Neural progenitor cell (in vitro differentiated cells): ENCODE data around the gene TXNDC15. TPM values are rescaled to one million over a fixed set of nuclear protein-coding genes. Genes with fewer than 3 reads are reported as not detected.
"Not testable (repeated sequence)": the region's sequence is repeated elsewhere in the genome, so short reads cannot be mapped to it uniquely, and the experiment has no call there.

Experiments
- DNase-seq: peaks from one replicate; pipeline ENCODE4 v3.0.0-alpha.2; 2016; ENCODE audit warnings: low spot score
- H2AFZ ChIP-seq: fragments of 200-600 bp; sonication (generic); replicated peaks from 2 replicates; pipeline ENCODE4 v1.6.1; 2016; ENCODE audit warnings: antibody characterized with exemption
- H3F3A ChIP-seq: fragments of 200-600 bp; sonication (generic); 2 replicates; pipeline ENCODE4 v1.6.1; 2016; ENCODE audit warnings: antibody characterized with exemption, low read depth
- H3K27ac ChIP-seq: fragments of 200-600 bp; sonication (generic); 2 replicates; pipeline ENCODE4 v1.5.1; 2016; ENCODE audit warnings: mild to moderate bottlenecking
- H3K27me3 ChIP-seq: fragments of 200-600 bp; sonication (generic); 2 replicates; pipeline ENCODE4 v1.6.1; 2016; ENCODE audit warnings: mild to moderate bottlenecking, moderate library complexity
- H3K36me3 ChIP-seq: fragments of 200-600 bp; sonication (generic); 2 replicates; pipeline ENCODE4 v1.5.1; 2016
- H3K4me1 ChIP-seq: fragments of 200-600 bp; sonication (generic); 2 replicates; pipeline ENCODE4 v1.6.1; 2016; ENCODE audit warnings: mixed run types
- H3K4me2 ChIP-seq: fragments of 200-600 bp; sonication (generic); 2 replicates; pipeline ENCODE4 v1.6.1; 2016
- H3K4me3 ChIP-seq: fragments of 200-600 bp; sonication (generic); 2 replicates; pipeline ENCODE4 v1.5.1; 2016
- H3K79me2 ChIP-seq: fragments of 200-600 bp; sonication (generic); 2 replicates; pipeline ENCODE4 v1.6.1; 2016; ENCODE audit warnings: low read depth
- H3K9ac ChIP-seq: fragments of 200-600 bp; sonication (generic); 2 replicates; pipeline ENCODE4 v1.6.1; 2016
- H3K9me3 ChIP-seq: fragments of 200-600 bp; sonication (generic); 2 replicates; pipeline ENCODE4 v1.5.1; 2016; ENCODE audit warnings: low read depth
- H4K20me1 ChIP-seq: fragments of 200-600 bp; sonication (generic); 2 replicates; pipeline ENCODE4 v1.6.1; 2016; ENCODE audit warnings: low read depth
- H3K27ac Mint-ChIP-seq: 3 replicates; pipeline ENCODE4 v1.8.0; 2021; ENCODE audit warnings: mixed read lengths
- H3K27me3 Mint-ChIP-seq: 2 replicates; pipeline ENCODE4 v1.8.0; 2022; ENCODE audit warnings: low read depth, mild to moderate bottlenecking, inconsistent platforms, moderate library complexity, mixed read lengths; ENCODE audit not compliant: insufficient read depth
- H3K36me3 Mint-ChIP-seq: 3 replicates; pipeline ENCODE4 v1.8.0; 2021; ENCODE audit warnings: mixed read lengths
- H3K4me1 Mint-ChIP-seq: 3 replicates; pipeline ENCODE4 v1.8.0; 2021; ENCODE audit warnings: mixed read lengths
- H3K4me3 Mint-ChIP-seq: 3 replicates; pipeline ENCODE4 v1.8.0; 2021; ENCODE audit warnings: mild to moderate bottlenecking, moderate library complexity, mixed read lengths
- H3K9me3 Mint-ChIP-seq: 3 replicates; pipeline ENCODE4 v1.8.0; 2020; ENCODE audit warnings: mixed read lengths
- EZH2 ChIP-seq: fragments of 200-600 bp; sonication (generic); IDR thresholded peaks from 2 replicates; pipeline ENCODE4 v1.6.1; 2017; ENCODE audit warnings: antibody characterized with exemption, mild to moderate bottlenecking, moderate library complexity
- EZH2phosphoT487 ChIP-seq: fragments of 200-600 bp; sonication (generic); IDR thresholded peaks from 2 replicates; pipeline ENCODE4 v1.6.1; 2017; ENCODE audit warnings: antibody characterized with exemption
- total RNA-seq: library from RNA; depleted of rRNA; stranded (reverse); fragments of >200 nt; gene quantifications from 2 replicates; pipeline ENCODE4 v1.2.3, GENCODE V29; 2015; ENCODE audit warnings: low replicate concordance
- TF ChIP-seq, protein P1 (sequence below): fragments of 200-600 bp; sonication (generic); IDR thresholded peaks from 2 replicates; pipeline ENCODE4 v1.5.1; 2017; ENCODE audit warnings: antibody characterized with exemption, mild to moderate bottlenecking

Gene TXNDC15
- total RNA-seq, 1 donor from 2014 or later = 36.6 TPM

DNA sequence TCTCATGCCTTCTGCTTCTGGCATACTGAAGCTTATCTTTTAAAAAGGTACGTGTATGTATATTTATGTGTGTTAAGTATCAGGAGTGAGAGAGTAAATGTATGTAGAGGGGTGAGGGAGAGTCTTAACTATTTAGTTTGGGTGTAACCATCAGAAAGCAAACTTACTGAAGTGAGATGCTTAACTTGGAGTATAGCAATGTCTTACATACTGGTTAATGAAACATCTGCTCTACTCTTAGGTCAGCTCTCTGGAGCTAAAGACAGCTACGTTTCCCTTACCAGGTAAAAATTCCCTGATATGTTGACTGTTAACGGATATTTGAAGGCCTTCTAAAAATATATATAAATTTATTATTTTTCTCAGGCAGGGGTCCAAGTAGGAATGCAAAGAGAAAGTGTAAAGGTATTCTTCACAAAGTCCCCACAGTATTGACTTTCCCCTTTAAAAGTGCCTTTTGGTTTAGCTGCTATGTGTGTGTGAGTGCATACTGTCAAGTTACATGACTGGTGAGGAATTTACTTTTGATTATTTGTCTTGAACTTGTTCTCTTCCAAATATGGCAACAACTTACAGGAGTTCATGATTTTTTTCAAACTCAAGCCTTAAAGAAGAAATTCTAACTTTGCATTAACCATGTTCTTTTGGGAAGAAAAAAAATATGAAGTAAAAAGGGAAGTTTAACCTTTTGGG is 40.7 kb upstream of the TXNDC15 start:
- Histone ChIP-seq H3K27me3 (no peaks in the 10 kb centered on the region), H3K79me2 (no peaks in the 10 kb centered on the region), H2AFZ (no peak overlapping the region), H3K27ac (no peak overlapping the region), H3K4me1 (no peaks in the 10 kb centered on the region), H3K36me3 (peaks cover 15% of the 10 kb centered on the region), H3K4me2 (no peak overlapping the region), H3K4me3 (no peak overlapping the region), H3K9me3 (no peaks in the 10 kb centered on the region), H3K9ac (no peak overlapping the region), H3F3A (peaks cover 9% of the 10 kb centered on the region), H4K20me1 (no peaks in the 10 kb centered on the region)
- Mint-ChIP-seq H3K27me3 (no peaks in the 10 kb centered on the region), H3K4me1 (no peaks in the 10 kb centered on the region), H3K27ac (no peak overlapping the region), H3K4me3 (no peak overlapping the region), H3K36me3 (peaks cover 8% of the 10 kb centered on the region), H3K9me3 (no peaks in the 10 kb centered on the region)
- no peak for TF ChIP-seq EZH2
- no peak for TF ChIP-seq EZH2phosphoT487
- TF ChIP-seq, protein P1, sequence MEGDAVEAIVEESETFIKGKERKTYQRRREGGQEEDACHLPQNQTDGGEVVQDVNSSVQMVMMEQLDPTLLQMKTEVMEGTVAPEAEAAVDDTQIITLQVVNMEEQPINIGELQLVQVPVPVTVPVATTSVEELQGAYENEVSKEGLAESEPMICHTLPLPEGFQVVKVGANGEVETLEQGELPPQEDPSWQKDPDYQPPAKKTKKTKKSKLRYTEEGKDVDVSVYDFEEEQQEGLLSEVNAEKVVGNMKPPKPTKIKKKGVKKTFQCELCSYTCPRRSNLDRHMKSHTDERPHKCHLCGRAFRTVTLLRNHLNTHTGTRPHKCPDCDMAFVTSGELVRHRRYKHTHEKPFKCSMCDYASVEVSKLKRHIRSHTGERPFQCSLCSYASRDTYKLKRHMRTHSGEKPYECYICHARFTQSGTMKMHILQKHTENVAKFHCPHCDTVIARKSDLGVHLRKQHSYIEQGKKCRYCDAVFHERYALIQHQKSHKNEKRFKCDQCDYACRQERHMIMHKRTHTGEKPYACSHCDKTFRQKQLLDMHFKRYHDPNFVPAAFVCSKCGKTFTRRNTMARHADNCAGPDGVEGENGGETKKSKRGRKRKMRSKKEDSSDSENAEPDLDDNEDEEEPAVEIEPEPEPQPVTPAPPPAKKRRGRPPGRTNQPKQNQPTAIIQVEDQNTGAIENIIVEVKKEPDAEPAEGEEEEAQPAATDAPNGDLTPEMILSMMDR = no peak
- no peak for DNase-seq

DNA sequence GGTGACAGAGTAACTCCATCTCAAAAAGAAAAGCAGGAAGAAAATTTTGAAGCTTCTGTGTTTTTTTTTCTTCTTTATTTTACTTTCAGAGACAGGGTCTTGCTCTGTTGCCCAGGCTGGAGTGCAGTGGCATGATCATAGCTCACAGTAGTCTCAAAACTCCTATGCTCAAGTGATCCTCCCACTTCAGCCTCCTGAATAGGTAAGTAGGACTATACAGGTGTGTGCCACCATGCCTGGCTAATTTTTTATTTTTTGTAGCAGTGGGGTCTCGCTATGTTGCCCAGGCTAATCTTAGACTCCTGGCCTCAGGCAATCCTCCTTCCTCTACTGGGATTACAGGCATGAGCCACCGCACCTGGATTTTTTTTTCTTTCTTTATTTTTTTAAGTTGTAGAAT is 38.5 kb upstream of the TXNDC15 start:
- DNase-seq = no peak
- no peak overlapping the region for H3K4me3 ChIP-seq
- no peak overlapping the region for H3K9ac ChIP-seq
- no peaks in the 10 kb centered on the region for H3K4me1 ChIP-seq
- peaks cover under 1% of the 10 kb centered on the region for H3K4me1 Mint-ChIP-seq
- no peaks in the 10 kb centered on the region for H3K79me2 ChIP-seq
- H3K27me3 ChIP-seq = no peaks in the 10 kb centered on the region
- H2AFZ ChIP-seq = no peak overlapping the region
- no peak overlapping the region for H3K4me3 Mint-ChIP-seq
- H3K27ac ChIP-seq = no peak overlapping the region
- peaks cover 18% of the 10 kb centered on the region for H3K36me3 Mint-ChIP-seq
- H4K20me1 ChIP-seq = no peaks in the 10 kb centered on the region
- peaks cover 7% of the 10 kb centered on the region for H3K36me3 ChIP-seq
- no peak overlapping the region for H3K4me2 ChIP-seq
- no peaks in the 10 kb centered on the region for H3K9me3 ChIP-seq
- H3K27ac Mint-ChIP-seq = no peak overlapping the region
- TF ChIP-seq, protein P1 = no peak
- TF ChIP-seq EZH2phosphoT487 (no peak), EZH2 (no peak)
- peaks cover 3% of the 10 kb centered on the region for H3K27me3 Mint-ChIP-seq
- no peaks in the 10 kb centered on the region for H3K9me3 Mint-ChIP-seq
- peaks cover 9% of the 10 kb centered on the region for H3F3A ChIP-seq

DNA sequence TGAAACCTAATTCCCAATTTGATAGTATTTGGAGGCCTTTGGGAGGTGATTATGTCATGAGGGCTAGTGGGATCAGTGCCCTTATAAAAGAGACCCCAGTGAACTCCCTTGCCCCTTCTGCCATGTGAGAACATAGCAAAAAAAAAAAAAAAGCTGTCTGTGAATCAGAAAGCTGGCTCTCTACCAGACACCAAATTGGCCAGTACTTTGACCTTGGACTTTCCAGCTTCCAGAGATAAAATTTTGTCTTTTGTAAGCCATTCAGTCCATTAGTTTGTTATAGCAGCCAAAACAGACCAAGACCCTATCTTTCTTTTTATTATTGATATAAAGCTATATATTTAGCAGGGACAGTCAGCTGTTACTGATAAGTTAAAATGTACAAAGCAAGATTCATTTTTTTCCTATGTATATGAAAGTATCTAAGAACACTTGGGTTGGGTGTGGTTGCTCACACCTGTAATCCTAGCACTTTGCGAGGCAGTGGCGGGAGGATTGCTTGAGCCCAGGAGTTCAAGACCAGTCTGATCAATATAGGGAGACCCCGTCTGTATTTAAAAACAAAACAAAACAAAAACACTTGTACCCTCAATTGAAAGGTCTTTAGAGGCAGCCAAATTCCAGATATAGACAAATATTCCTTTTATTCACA is 36.5 kb upstream of the TXNDC15 start:
- no peak for TF ChIP-seq EZH2phosphoT487
- no peak for TF ChIP-seq EZH2
- TF ChIP-seq, protein P1 = no peak
- peaks cover 5% of the 10 kb centered on the region for H3K27me3 Mint-ChIP-seq
- no peak for DNase-seq
- Histone ChIP-seq H3K36me3 (peaks cover 7% of the 10 kb centered on the region), H3F3A (peaks cover 3% of the 10 kb centered on the region), H3K4me3 (no peak overlapping the region), H3K4me1 (no peaks in the 10 kb centered on the region), H4K20me1 (no peaks in the 10 kb centered on the region), H2AFZ (no peak overlapping the region), H3K9me3 (no peaks in the 10 kb centered on the region), H3K9ac (no peak overlapping the region), H3K27ac (no peak overlapping the region), H3K27me3 (no peaks in the 10 kb centered on the region), H3K4me2 (no peak overlapping the region), H3K79me2 (no peaks in the 10 kb centered on the region)
- no peak overlapping the region for H3K27ac Mint-ChIP-seq
- peaks cover 21% of the 10 kb centered on the region for H3K36me3 Mint-ChIP-seq
- no peak overlapping the region for H3K4me3 Mint-ChIP-seq
- no peaks in the 10 kb centered on the region for H3K9me3 Mint-ChIP-seq
- peaks cover 3% of the 10 kb centered on the region for H3K4me1 Mint-ChIP-seq

DNA sequence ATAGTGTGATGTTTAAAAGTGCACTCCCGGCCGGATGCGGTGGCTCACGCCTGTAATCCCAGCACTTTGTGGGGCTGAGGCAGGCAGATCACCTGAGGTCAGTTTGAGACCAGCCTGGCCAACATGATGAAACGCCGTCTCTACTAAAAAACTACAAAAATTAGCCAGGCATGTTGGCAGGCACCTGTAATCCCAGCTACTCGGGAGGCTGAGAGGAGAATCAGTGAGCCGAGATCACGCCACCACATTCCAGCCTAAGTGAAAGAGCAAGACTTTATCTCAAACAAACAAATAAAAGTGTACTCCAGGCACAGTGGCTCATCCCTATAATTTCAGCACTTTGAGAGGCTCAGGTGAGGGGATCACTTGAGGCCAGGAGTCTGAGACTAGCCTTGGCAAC is 35.8 kb upstream of the TXNDC15 start:
- not testable (repeated sequence) for H3K27ac Mint-ChIP-seq, H3K4me1 Mint-ChIP-seq, H3K9ac ChIP-seq, H3K27me3 Mint-ChIP-seq, H3K4me1 ChIP-seq, H2AFZ ChIP-seq, H3F3A ChIP-seq, H3K79me2 ChIP-seq, H3K27me3 ChIP-seq, H3K9me3 Mint-ChIP-seq, DNase-seq, H3K36me3 ChIP-seq, H3K27ac ChIP-seq, H3K9me3 ChIP-seq, H3K4me2 ChIP-seq, H4K20me1 ChIP-seq, H3K4me3 Mint-ChIP-seq, H3K4me3 ChIP-seq
- H3K36me3 Mint-ChIP-seq = peaks cover 21% of the 10 kb centered on the region
